Measurements from ENCODE around the gene AUTS2. TPM values are rescaled to one million over a fixed set of nuclear protein-coding genes. Genes with fewer than 3 reads are reported as not detected.

The AUTS2 gene
- total and polyA plus RNA-seq, 2 experiments from 2014 or later, result 32.0 to 91.0 TPM

DNA sequence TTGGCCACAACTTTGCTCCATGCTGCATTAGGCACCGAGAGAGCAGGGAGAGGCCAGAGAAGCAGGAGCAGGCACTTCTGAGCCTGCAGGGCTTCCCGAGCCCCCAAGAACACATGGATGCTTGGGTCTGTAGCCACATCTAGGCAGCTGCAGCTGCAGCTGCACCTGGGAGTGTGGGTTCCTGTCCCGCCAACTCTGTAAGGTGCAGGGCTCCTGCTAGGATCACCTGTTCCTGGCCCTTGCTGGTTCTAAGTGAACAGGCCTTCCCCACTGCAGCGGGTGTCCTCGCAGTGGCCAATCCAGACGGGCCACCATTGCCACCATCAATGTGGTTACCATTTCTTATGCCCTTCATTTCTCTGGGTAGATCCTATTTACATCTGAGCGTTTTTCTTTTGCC, 330.3 kb downstream of the AUTS2 start (continued):
- TF ChIP-seq, protein P1, sequence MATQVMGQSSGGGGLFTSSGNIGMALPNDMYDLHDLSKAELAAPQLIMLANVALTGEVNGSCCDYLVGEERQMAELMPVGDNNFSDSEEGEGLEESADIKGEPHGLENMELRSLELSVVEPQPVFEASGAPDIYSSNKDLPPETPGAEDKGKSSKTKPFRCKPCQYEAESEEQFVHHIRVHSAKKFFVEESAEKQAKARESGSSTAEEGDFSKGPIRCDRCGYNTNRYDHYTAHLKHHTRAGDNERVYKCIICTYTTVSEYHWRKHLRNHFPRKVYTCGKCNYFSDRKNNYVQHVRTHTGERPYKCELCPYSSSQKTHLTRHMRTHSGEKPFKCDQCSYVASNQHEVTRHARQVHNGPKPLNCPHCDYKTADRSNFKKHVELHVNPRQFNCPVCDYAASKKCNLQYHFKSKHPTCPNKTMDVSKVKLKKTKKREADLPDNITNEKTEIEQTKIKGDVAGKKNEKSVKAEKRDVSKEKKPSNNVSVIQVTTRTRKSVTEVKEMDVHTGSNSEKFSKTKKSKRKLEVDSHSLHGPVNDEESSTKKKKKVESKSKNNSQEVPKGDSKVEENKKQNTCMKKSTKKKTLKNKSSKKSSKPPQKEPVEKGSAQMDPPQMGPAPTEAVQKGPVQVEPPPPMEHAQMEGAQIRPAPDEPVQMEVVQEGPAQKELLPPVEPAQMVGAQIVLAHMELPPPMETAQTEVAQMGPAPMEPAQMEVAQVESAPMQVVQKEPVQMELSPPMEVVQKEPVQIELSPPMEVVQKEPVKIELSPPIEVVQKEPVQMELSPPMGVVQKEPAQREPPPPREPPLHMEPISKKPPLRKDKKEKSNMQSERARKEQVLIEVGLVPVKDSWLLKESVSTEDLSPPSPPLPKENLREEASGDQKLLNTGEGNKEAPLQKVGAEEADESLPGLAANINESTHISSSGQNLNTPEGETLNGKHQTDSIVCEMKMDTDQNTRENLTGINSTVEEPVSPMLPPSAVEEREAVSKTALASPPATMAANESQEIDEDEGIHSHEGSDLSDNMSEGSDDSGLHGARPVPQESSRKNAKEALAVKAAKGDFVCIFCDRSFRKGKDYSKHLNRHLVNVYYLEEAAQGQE (IDR thresholded peaks at IDR 0.05; ENCODE audit: unreplicated experiment), result no peak
- no peak for TF ChIP-seq ZNF114 (CRISPR knock-in tag; IDR thresholded peaks at IDR 0.05)
- no peak for TF ChIP-seq POLR2AphosphoS5 (IDR thresholded peaks at IDR 0.05; ENCODE audit: low read depth)
- TF ChIP-seq, protein P2, sequence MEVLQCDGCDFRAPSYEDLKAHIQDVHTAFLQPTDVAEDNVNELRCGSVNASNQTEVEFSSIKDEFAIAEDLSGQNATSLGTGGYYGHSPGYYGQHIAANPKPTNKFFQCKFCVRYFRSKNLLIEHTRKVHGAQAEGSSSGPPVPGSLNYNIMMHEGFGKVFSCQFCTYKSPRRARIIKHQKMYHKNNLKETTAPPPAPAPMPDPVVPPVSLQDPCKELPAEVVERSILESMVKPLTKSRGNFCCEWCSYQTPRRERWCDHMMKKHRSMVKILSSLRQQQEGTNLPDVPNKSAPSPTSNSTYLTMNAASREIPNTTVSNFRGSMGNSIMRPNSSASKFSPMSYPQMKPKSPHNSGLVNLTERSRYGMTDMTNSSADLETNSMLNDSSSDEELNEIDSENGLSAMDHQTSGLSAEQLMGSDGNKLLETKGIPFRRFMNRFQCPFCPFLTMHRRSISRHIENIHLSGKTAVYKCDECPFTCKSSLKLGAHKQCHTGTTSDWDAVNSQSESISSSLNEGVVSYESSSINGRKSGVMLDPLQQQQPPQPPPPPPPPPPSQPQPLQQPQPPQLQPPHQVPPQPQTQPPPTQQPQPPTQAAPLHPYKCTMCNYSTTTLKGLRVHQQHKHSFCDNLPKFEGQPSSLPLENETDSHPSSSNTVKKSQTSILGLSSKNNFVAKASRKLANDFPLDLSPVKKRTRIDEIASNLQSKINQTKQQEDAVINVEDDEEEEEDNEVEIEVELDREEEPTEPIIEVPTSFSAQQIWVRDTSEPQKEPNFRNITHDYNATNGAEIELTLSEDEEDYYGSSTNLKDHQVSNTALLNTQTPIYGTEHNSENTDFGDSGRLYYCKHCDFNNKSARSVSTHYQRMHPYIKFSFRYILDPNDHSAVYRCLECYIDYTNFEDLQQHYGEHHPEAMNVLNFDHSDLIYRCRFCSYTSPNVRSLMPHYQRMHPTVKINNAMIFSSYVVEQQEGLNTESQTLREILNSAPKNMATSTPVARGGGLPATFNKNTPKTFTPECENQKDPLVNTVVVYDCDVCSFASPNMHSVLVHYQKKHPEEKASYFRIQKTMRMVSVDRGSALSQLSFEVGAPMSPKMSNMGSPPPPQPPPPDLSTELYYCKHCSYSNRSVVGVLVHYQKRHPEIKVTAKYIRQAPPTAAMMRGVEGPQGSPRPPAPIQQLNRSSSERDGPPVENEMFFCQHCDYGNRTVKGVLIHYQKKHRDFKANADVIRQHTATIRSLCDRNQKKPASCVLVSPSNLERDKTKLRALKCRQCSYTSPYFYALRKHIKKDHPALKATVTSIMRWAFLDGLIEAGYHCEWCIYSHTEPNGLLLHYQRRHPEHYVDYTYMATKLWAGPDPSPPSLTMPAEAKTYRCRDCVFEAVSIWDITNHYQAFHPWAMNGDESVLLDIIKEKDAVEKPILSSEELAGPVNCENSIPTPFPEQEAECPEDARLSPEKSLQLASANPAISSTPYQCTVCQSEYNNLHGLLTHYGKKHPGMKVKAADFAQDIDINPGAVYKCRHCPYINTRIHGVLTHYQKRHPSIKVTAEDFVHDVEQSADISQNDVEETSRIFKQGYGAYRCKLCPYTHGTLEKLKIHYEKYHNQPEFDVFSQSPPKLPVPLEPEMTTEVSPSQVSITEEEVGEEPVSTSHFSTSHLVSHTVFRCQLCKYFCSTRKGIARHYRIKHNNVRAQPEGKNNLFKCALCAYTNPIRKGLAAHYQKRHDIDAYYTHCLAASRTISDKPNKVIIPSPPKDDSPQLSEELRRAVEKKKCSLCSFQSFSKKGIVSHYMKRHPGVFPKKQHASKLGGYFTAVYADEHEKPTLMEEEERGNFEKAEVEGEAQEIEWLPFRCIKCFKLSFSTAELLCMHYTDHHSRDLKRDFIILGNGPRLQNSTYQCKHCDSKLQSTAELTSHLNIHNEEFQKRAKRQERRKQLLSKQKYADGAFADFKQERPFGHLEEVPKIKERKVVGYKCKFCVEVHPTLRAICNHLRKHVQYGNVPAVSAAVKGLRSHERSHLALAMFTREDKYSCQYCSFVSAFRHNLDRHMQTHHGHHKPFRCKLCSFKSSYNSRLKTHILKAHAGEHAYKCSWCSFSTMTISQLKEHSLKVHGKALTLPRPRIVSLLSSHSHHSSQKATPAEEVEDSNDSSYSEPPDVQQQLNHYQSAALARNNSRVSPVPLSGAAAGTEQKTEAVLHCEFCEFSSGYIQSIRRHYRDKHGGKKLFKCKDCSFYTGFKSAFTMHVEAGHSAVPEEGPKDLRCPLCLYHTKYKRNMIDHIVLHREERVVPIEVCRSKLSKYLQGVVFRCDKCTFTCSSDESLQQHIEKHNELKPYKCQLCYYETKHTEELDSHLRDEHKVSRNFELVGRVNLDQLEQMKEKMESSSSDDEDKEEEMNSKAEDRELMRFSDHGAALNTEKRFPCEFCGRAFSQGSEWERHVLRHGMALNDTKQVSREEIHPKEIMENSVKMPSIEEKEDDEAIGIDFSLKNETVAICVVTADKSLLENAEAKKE (CRISPR knock-in tag; IDR thresholded peaks at IDR 0.05), result no peak
- TF ChIP-seq CREB1 (CRISPR knock-in tag; IDR thresholded peaks at IDR 0.05; ENCODE audit: low read depth), result no peak
- TF ChIP-seq STAT1 (IDR thresholded peaks at IDR 0.05; ENCODE audit: unreplicated experiment), result no peak

DNA sequence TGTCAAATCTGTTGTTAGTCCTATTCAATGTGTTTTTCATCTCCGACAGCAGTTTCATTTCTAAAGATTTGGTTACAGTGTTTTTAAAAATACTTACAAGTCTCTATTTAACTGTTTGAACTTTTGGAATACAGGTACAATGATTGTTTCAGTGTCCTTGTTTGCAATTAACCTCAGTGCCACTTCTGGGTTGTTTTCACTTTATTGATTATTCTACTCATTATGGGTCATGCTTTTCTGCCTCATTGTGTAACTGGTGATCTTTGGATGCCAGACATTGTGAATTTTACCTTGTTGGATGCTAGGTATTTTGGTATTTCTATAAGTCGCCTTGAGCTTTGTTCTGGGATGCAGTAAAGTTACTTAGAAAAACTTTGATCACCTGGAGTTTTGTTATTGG, 331.3 kb downstream of the AUTS2 start:
- no peaks in the 10 kb centered on the region for H3K36me3 ChIP-seq (ENCODE audit: insufficient read depth)
- H2AFZ ChIP-seq, result no peak overlapping the region
- H3K27me3 Mint-ChIP-seq (ENCODE audit: insufficient read depth, low read depth, poor library complexity), result no peaks in the 10 kb centered on the region
- H4K20me1 ChIP-seq (replicated peaks; ENCODE audit: insufficient read depth), result no peaks in the 10 kb centered on the region
- peaks cover 2% of the 10 kb centered on the region; the same call in 1 of the 3 replicates for H3K36me3 Mint-ChIP-seq (ENCODE audit: low read depth)
- H3K27me3 ChIP-seq (ENCODE audit: insufficient read depth), result no peaks in the 10 kb centered on the region
- H3K4me2 ChIP-seq, result no peak overlapping the region
- H3K4me3 Mint-ChIP-seq, result no peak overlapping the region
- no peaks in the 10 kb centered on the region for H3K79me2 ChIP-seq (replicated peaks; ENCODE audit: insufficient read depth)
- ATAC-seq (no peak), DNase-seq (ENCODE audit: low spot score) (no peak)
- peaks cover 5% of the 10 kb centered on the region; the same call in 1 of the 3 replicates for H3K9me3 Mint-ChIP-seq
- no peaks in the 10 kb centered on the region; the same call in 1 of the 3 replicates for H3K4me1 Mint-ChIP-seq
- no peaks in the 10 kb centered on the region for H3K9me2 ChIP-seq (ENCODE audit: insufficient read depth)
- H3K4me1 ChIP-seq (ENCODE audit: insufficient read depth), result no peaks in the 10 kb centered on the region
- no peaks in the 10 kb centered on the region for H3F3A ChIP-seq (replicated peaks; ENCODE audit: low read depth)
- no peak overlapping the region for H3K27ac Mint-ChIP-seq
- no peak overlapping the region for H3K4me3 ChIP-seq
- H3K27ac ChIP-seq (ENCODE audit: low read depth), result no peak overlapping the region
- TF ChIP-seq POLR2AphosphoS5 (IDR thresholded peaks at IDR 0.05; ENCODE audit: low read depth), result no peak
- no peak for TF ChIP-seq NANOG (IDR thresholded peaks at IDR 0.05; ENCODE audit: borderline replicate concordance)
- TF ChIP-seq EZH2phosphoT487 (IDR thresholded peaks at IDR 0.05; ENCODE audit: unreplicated experiment), result no peak
- TF ChIP-seq STAT1 (IDR thresholded peaks at IDR 0.05; ENCODE audit: unreplicated experiment), result no peak
- no peak for TF ChIP-seq EZH2 (IDR thresholded peaks at IDR 0.05; ENCODE audit: low read depth, unreplicated experiment)
- TF ChIP-seq ZNF331 (CRISPR knock-in tag; IDR thresholded peaks at IDR 0.05; ENCODE audit: low read depth), result no peak
- TF ChIP-seq, protein P3, sequence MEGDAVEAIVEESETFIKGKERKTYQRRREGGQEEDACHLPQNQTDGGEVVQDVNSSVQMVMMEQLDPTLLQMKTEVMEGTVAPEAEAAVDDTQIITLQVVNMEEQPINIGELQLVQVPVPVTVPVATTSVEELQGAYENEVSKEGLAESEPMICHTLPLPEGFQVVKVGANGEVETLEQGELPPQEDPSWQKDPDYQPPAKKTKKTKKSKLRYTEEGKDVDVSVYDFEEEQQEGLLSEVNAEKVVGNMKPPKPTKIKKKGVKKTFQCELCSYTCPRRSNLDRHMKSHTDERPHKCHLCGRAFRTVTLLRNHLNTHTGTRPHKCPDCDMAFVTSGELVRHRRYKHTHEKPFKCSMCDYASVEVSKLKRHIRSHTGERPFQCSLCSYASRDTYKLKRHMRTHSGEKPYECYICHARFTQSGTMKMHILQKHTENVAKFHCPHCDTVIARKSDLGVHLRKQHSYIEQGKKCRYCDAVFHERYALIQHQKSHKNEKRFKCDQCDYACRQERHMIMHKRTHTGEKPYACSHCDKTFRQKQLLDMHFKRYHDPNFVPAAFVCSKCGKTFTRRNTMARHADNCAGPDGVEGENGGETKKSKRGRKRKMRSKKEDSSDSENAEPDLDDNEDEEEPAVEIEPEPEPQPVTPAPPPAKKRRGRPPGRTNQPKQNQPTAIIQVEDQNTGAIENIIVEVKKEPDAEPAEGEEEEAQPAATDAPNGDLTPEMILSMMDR (conservative IDR thresholded peaks at IDR 0.05; ENCODE audit: low read depth in 2 of 2), result no peak
- TF ChIP-seq, protein P4, sequence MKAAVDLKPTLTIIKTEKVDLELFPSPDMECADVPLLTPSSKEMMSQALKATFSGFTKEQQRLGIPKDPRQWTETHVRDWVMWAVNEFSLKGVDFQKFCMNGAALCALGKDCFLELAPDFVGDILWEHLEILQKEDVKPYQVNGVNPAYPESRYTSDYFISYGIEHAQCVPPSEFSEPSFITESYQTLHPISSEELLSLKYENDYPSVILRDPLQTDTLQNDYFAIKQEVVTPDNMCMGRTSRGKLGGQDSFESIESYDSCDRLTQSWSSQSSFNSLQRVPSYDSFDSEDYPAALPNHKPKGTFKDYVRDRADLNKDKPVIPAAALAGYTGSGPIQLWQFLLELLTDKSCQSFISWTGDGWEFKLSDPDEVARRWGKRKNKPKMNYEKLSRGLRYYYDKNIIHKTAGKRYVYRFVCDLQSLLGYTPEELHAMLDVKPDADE (IDR thresholded peaks at IDR 0.05), result no peak

Data from GM23338 (cell line).